SU-DHL-6 (cell line): ENCODE data around the gene AOC1.

Experiments used
- EZH2phosphoT487 ChIP-seq: fragments of 200-600 bp; sonication (generic), shearing (Covaris generic); conservative IDR thresholded peaks from 2 replicates; pipeline ENCODE4 v1.6.1; 2018; ENCODE audit warnings: mild to moderate bottlenecking, antibody characterized with exemption, low read length, moderate library complexity, mixed read lengths
- TF ChIP-seq, protein P1 (sequence below): fragments of 200-600 bp; sonication (generic); IDR thresholded peaks from one replicate; pipeline ENCODE4 v1.5.1; 2017; ENCODE audit warnings: antibody characterized with exemption, mild to moderate bottlenecking, low read length, moderate library complexity; ENCODE audit not compliant: insufficient read depth, poor library complexity, severe bottlenecking

- TF ChIP-seq, protein P1, sequence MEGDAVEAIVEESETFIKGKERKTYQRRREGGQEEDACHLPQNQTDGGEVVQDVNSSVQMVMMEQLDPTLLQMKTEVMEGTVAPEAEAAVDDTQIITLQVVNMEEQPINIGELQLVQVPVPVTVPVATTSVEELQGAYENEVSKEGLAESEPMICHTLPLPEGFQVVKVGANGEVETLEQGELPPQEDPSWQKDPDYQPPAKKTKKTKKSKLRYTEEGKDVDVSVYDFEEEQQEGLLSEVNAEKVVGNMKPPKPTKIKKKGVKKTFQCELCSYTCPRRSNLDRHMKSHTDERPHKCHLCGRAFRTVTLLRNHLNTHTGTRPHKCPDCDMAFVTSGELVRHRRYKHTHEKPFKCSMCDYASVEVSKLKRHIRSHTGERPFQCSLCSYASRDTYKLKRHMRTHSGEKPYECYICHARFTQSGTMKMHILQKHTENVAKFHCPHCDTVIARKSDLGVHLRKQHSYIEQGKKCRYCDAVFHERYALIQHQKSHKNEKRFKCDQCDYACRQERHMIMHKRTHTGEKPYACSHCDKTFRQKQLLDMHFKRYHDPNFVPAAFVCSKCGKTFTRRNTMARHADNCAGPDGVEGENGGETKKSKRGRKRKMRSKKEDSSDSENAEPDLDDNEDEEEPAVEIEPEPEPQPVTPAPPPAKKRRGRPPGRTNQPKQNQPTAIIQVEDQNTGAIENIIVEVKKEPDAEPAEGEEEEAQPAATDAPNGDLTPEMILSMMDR: no peak
- no peak for TF ChIP-seq EZH2phosphoT487
Measured at GRCh38 chr7:150901160-150902035, 49.1 kb downstream of the AOC1 start.
